SU-DHL-6 (cell line): ENCODE data around the gene OR2S2.

ENCODE experiments used
- EZH2phosphoT487 ChIP-seq: fragments of 200-600 bp; sonication (generic), shearing (Covaris generic); conservative IDR thresholded peaks from 2 replicates; pipeline ENCODE4 v1.6.1; 2018; ENCODE audit warnings: mild to moderate bottlenecking, antibody characterized with exemption, low read length, moderate library complexity, mixed read lengths
- TF ChIP-seq, protein P1 (sequence below): fragments of 200-600 bp; sonication (generic); IDR thresholded peaks from one replicate; pipeline ENCODE4 v1.5.1; 2017; ENCODE audit warnings: antibody characterized with exemption, mild to moderate bottlenecking, low read length, moderate library complexity; ENCODE audit not compliant: insufficient read depth, poor library complexity, severe bottlenecking

DNA sequence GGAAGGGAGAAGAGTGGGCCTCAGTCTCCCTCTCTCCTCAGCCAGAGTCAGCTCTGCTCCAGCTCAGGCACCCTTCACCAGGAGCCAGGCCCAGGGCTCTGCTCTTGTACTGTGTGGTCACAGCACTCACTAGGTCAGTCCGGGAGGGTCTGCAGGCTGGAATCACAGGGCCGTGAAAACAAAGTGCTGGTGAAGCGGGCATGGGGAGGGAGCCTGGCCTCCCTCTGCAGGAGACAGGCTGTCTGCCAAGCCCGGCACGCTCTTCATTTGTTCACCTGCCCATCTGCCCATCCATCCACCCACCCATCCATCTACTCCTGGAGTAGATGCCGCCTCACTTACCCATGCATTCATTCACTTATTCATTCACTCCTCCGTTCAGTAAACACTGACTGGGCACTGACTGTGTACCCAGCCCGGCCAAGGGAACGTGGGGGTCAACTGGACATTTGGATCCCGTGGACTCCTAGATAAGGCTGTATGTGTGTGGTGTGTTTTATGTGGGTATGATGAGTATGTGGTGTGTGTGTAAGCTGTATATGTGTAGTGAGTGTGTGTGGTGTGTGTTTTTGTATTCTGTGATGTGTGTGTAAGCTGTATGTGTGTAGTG lies 45.1 kb downstream of the OR2S2 start:
- TF ChIP-seq, protein P1, sequence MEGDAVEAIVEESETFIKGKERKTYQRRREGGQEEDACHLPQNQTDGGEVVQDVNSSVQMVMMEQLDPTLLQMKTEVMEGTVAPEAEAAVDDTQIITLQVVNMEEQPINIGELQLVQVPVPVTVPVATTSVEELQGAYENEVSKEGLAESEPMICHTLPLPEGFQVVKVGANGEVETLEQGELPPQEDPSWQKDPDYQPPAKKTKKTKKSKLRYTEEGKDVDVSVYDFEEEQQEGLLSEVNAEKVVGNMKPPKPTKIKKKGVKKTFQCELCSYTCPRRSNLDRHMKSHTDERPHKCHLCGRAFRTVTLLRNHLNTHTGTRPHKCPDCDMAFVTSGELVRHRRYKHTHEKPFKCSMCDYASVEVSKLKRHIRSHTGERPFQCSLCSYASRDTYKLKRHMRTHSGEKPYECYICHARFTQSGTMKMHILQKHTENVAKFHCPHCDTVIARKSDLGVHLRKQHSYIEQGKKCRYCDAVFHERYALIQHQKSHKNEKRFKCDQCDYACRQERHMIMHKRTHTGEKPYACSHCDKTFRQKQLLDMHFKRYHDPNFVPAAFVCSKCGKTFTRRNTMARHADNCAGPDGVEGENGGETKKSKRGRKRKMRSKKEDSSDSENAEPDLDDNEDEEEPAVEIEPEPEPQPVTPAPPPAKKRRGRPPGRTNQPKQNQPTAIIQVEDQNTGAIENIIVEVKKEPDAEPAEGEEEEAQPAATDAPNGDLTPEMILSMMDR, result no peak
- TF ChIP-seq EZH2phosphoT487, result no peak
